Activated CD8-positive, alpha-beta memory T cell treated with anti-CD3 and anti-CD28 coated beads for 1 hour (primary cell): Measurements from ENCODE around the gene SLC6A18.

Experiments
- DNase-seq, 2 donors: peaks; one replicate each; pipeline ENCODE4 v3.0.0-alpha.2; 2020; ENCODE audit warnings: low read depth in 1 of 2; ENCODE audit errors: extremely low read depth in 1 of 2

The SLC6A18 gene, protein sequence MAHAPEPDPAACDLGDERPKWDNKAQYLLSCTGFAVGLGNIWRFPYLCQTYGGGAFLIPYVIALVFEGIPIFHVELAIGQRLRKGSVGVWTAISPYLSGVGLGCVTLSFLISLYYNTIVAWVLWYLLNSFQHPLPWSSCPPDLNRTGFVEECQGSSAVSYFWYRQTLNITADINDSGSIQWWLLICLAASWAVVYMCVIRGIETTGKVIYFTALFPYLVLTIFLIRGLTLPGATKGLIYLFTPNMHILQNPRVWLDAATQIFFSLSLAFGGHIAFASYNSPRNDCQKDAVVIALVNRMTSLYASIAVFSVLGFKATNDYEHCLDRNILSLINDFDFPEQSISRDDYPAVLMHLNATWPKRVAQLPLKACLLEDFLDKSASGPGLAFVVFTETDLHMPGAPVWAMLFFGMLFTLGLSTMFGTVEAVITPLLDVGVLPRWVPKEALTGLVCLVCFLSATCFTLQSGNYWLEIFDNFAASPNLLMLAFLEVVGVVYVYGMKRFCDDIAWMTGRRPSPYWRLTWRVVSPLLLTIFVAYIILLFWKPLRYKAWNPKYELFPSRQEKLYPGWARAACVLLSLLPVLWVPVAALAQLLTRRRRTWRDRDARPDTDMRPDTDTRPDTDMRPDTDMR

DNA sequence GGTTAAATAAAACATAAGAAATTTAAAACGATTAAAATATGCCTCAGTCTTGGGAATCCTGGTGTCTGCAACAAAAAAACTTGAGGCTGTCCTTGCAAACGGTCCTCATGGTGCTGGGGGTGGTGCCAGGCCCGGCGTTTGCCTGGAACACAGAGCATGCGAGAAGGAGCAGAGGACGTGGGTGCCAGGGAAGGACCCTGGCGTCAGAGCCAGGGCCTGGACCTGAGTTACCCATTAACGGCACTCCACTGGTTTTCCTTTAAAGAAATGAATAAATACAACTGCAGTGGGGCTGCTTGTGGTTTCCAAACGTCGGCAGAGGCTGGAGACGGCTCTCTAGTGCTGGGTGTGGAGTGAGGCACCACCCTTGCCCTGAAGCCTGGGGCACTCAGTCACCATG lies at the start of gene SLC6A18:
TSS of gene SLC6A18 (plus strand) at position 301 of the 400 bp plus-strand sequence. CDS start at position 398, 97 bp downstream.
- DNase-seq, result no peak

DNA sequence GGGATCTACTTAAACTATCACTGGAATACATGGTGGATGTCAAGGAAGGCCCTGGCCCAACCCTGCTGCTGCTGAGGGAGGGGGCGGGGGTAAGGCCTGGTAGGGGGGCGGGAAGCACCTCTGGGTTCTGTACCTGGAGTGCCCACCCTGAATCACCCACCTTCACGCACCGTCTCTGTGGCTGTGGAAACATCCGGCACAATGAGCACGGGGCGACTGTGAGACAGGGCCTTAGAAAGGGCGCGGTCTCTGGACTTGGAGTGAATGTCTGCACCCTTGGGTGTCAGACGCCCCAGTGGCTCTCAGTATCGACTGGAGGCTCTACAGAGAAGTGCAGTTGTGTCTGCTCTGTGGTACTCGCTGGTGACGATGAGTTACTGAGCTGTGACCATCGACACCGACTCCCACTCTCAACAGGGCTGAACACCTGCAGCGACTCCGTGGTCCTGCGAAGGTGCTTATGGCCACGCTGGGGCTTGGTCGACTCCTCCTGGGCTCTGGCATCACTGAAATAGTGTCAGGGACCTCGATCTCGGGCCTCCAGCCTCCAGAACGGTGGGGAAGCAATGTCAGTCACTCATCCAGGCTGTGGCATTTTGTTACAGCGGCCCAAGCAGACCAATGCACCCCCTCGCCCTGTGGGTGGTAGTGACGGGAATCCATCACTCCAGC lies 49.2 kb upstream of the SLC6A18 start:
- no peak for DNase-seq

DNA sequence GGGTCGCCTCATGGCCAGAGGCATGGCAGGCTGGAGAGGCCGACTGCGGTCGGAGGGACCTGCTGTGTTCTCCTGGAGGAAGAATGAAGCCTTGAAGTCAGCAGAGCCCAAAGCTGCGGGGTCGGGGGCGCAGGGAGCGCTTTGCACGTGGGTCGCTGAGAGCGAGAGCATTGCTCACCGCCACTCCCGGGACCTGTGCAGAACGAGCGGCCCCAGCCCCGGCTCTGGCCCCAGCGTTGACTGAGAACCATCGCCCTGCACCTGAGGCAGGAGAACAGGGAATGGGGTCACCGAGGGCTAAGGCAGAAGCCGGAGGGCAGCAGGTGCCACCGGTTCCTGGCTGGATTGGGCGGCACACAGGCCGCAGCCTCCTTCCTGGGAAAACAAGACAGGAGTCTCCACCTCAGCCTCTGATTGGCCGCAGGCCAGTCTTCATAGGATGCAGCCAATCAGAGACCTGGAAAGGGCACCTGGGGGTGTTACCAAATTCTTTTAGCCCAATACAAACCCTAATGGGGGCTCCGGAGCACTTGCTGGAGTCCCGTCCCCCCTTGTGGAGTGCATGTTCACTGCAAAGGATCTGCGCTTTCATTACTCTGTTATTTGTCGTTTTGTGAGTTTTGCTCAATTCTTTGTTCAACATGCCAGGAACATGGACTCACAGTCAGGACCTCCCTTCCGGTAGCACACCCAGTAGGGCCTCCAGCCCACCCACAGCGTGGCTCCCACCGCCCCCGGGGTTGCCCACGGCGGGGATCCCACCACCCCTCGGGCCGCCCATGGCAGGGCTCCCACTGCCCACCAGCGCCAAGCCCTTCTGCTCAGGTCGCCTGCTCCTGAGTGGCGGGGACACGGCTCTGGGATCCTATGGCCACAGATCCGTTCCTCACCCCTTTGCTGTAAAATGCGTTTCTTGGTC lies 48.4 kb upstream of the SLC6A18 start:
- DNase-seq, result no peak

DNA sequence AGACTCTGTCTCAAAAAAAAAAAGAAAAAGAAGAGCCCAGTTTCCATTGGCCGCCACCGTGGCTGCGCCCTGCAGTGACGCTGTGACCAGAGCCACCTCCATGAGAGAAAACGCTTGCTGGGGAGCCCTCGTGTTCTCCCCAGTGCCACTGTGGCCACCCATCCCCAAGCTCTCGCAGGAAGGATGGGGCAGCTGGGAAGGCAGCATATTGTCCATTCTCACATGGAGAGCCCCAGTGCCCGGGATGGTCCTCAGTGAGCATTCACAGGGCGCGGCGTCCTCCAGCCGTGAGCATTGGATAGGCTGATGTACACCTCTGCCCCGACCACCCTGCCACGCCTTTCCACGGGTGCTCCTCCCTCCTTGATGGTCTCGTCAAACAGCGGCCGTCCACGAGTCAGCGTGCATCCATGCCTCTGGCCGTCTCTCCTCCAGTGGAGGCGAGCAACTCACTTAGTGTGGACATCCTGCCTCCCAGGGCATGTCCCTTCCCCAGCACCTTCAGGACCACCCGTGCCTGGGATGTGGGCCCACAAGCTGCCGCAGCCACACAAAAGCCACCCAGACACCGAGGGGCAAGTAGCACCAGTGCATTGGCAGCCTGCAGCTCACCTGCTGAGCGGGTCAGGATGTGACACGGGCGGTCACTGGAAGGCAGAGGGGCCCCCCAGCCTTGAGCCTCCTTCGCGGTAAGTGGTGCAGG lies 47.2 kb upstream of the SLC6A18 start:
- no peak for DNase-seq

DNA sequence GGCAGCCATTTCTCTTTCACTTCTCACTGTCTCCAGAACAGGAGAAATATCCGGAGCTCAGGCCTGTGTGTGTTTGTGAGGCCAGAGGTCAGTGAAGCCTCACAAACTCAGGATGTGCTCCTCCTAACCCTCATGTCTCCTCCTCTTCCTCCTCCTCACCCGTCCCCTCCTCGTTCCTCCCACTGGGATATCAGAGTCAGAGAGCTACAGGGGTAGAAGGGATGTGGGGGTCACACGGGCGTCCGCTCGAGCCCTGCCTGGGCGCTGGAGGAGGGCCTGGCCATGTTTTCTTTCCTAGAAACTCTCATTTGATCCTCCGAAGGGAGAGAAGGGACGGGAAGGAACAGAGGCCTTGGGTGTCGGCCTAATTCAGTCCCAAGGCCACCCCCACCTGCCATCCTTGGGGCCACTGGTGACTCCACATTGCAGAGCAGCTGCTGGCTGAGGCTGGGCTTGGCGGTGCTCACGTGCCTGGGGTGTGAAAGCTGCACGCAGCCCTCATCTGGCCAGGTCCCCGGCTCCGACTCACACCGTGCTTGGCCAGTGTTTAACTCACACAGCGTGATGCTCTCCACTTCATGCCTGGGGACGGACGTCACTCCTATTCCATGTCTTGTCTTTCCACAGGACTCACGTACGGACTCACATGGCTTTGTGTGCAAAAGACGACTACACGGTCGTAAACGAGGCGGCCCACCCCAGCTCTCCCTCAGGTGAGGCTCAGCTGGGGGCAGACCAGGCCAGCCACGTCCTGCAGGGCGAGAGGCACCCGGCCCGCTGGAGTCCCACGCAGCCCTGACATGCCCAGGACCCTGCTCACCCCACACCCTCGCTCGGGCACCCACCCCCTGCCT lies 46.4 kb upstream of the SLC6A18 start:
- DNase-seq, result no peak

DNA sequence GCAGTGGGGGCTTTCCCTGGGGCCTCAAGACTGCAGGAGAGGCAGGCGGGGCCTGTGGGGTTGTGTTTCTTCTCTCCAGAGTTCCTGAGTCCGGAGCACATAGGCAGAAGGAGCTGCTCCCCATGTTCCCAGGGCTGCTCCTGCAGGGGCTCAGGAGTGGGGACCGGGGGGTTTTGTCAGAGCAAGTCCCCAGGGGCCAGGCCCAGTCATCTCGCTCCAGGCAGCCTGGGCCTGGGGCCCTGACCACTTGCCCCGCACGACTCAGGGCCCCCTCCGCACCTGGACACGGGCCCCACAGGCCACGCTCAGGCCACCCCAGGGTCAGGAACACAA lies 45.8 kb upstream of the SLC6A18 start:
- no peak for DNase-seq

DNA sequence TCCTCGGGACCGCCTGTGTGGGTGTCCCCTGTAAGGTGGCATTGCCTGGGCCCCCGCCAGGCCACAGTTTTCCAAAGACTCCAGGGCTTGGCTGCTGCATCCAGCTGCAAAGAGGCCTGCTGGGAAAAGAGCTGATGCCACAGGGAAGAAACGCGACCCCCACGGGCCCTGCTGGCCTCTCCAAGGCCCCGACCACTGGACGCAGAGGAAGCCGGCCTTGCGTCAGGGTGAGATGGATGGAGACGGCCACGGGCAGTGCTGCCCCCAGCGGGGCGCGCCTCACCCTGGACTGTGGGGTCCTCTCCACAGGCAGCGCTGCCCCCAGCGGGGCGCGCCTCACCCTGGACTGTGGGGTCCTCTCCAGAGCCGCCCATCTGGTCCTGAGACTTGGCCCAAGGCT lies 45.1 kb upstream of the SLC6A18 start:
- DNase-seq, result no peak

DNA sequence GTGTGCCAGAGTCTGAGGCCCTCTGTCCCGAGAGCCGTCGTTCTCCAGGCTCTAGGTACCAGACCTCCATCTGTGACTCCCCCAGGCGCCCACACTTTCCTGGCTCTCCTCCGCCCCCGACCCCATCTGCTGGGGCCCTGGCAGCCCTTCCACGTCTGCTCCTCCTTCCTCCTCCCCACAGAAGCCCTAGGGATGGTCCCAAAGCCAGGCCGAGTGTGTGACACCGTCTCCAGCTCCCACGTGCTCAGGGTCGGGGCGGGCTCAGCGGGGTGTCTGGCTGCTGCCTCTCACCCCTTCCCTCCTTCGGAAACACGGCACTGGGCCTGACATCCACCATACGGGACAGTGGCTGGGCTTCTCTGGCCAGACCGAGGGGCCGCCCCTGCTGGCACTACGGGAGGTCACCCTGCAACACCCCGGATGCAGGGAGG lies 44.3 kb upstream of the SLC6A18 start:
- no peak for DNase-seq

DNA sequence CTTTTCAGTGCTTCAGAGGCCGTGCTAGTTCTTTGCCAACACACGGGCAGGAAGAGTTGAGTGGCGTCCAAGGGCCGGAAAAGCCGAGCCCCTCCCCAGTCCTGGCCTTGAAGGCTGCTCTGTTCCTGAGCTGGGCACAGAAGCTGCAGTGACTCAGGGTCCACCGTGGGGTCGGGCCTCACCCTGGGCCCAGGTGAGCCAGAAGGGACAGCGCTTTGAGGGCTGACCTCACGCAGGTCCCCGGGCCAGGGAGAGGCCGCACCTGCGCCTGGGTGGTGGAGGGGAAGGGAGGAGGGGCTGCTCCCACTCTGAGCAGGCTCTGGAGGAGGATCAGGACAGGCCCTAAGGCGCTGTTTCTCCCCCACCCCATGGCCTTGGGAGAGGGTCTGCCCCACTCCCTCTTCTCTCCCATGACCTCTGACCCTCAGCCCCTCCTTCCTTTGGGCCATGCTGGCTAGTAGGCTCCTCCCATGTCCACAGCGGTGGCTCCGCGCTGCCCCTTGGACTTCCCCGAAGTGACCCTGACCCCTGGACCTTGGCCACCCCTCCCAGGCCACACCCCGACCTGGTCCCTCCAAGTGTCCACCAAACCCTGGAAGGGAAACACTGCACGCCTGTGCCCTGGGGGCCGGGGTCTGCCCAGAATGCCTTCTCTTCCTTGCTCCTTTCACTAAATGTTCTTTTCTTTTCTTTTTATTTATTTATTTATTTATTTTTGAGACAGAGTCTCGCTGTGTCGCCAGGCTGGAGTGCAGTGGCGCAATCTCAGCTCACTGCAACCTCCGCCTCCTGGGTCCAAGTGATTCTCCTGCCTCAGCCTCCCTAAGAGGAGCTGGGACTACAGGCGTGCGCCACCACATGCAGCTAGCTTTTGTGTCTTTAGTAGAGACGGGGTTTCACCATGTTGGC lies 43.5 kb upstream of the SLC6A18 start:
- DNase-seq, result no peak

DNA sequence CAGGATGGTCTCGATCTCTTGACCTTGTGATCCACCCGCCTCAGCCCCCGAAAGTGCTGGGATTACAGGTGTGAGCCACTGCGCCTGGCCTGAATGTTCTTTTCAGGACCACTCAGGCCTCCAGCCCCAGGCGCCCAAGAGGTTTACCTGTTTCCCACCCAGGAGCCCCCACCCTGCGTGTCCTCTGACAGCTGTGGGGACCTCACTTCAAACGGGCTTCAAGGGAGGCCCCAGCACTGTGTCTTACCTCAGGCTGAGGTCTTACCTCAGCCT lies 42.9 kb upstream of the SLC6A18 start:
- DNase-seq, result no peak

DNA sequence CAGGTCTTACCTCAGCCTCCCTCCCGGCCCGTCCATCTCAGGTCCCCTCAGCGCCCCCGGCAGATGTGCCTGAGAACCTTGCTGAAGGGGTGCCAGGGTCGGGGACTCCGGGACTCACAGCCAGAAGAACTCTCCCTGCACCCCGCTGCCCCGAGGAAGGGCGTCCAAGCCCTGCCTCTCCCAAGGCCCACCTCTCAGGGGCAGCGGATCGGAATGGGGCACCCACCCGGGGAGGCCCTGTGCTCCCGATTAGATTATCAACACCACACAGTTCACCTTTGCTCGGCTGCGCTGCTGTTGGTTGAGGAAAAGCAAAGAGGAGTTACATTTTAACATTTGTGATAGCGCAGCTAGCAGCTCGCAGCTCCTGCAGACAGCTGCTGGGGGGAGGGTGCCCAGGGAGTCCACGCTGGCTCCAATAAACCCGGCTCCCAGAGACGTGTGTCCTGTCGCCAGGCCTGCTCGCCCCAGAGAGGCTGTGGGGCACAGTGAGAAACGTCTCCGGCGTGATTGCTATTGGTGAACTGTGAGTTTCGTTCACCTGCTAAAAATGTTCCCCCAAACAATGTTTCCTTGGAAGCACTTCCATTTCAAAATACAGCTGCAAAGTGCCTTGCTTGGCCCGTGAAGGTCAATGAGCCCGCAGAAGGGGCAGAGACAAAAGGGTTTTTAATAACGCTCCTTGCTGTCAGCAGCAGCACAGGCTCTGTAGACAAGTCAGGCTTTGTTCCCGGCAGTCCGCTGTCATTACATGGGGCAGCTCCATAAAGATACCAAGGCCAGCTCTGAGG lies 42.4 kb upstream of the SLC6A18 start:
- no peak for DNase-seq

DNA sequence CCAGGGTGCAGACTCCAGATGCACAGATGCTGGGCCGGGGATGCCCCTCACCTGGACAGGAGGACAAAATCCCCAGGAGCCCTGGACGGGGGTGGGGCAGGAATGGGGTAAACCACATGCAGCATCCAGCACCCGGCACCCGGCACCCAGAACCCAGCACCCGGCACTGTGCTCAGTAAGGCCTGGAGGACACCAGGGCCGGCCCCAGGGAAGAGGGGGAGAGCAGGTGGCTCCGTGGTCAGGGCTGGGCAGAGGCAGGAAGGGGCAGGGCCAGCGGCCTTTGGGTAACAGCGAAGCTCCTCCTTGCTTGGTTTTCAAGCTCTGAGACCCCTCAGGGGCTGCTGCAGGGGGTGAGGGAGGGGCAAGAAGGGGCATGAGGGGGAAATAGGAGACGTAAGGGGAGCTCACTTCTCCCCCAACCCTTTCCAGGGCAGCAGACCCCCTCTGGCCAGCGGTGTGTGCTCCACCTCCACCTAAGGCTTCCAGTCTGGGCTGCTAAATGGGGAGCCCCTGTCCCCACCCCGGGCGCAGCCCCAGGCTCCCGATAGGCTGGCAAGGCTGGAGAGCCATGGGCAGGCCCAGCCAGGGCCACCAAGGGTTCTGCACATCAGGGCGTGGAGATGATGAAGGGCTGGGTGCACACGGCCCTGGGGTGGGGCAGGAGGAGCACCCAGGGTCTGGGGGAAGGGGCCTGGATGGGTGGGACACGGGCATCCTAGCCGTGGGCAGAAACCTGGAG lies 41.6 kb upstream of the SLC6A18 start:
- no peak for DNase-seq

DNA sequence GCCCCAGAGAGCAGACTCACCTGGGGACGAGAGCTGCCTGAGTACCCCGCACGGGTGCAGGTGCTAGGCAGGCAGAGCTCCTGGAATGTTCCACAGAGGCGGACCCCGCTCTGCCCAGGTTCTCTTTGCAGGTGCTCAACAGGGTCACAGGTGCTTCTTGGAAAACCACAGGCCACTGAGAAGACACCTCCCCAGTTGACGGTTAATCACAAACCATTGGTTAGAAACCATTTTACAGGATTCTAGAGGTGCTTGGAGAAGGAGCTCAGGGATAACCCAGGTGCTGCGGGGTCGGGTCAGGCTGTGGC lies 41.1 kb upstream of the SLC6A18 start:
- DNase-seq, result no peak

DNA sequence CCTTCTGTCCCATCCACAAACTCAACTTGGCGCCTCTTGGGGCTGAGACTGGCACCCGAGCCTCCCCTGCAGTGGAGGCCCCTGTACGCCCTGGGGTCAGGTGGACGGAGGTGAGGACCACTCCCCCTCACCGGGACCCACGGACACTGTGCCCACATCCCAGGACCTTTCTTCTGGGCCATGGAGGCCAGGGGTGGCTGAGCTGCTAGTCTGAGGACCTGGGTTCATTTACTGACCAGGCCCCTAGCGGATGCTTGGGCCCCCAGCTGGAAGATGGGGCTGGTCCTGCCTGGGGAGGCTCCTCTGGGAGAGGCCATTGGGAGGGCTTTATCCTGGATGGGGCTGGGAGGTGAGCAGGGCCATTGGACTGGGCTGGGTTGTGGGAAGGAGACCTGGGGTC lies 40.7 kb upstream of the SLC6A18 start:
- DNase-seq, result no peak

DNA sequence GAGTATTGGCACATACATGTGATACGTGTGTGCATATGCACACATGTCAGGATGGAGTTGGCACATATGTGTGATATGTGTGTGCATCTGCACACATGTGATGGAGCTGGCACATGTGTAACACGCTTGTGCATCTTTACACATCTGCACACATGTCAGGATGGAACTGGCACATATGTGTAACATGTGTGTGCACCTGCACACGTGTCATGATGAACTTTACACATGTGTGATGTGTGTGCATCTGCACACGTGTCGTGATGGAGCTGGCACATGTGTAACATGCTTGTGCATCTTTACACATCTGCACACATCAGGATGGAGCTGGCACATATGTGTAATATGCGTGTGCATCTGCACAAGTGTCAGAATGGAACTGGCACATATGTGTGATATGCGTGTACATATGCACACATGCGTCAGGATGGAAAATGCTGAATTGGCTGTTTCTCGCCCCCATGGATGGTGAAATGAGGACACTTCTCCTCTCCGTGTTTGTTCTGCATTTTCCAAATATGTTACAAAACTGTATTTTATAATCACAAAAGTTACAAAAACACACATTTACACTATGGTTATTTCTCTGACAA lies 40.0 kb upstream of the SLC6A18 start:
- no peak for DNase-seq

DNA sequence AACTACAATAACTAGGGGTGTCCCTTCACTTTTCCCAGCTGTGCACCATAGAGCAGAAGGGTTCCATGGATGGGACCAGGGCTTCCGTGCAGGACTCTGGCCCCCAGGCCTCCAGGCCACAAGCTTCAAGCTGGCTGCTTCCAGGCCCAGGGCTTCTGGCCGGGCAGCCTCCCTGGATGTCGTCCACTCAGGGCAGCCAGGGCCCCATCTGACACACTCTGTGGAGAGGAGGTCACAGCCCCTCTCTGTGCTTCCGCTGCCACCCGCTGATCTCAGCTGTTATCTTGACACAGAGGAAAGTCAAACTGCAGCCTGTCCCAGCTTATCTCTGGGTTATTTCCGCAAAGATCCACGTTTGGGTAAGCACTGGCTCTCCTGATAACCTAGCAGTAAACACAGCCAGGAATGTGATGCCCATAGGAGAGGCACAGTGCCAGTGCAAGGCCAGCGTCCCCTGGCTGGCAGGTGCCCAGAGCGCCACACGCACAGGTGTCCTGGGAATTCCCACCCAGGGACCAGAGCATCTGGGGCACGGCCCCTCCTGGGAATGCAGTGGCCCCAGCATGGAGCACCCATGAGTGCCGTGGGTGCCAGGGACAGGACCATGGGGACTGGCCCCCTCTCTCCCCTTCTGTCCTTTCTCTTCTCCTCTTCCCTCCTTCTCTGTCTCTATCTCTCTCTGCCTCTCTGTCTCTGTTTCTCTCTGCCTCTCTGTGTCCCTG lies 39.4 kb upstream of the SLC6A18 start:
- no peak for DNase-seq
